Colonic mucosa (tissue), 4 donors: ENCODE measurements around the gene AFTPH. TPM values are rescaled to one million over a fixed set of nuclear protein-coding genes. Genes with fewer than 3 reads are reported as not detected.

Experiments
- DNase-seq: peaks from one replicate; pipeline ENCODE4 v3.0.0-alpha.2; 2020
- H3K27ac ChIP-seq: fragments of 200-600 bp; one replicate; pipeline ENCODE4 v1.8.0; 2021
- H3K27me3 ChIP-seq: fragments of 200-600 bp; one replicate; pipeline ENCODE4 v1.8.0; 2021
- H3K36me3 ChIP-seq: fragments of 200-600 bp; one replicate; pipeline ENCODE4 v1.8.0; 2021
- H3K4me1 ChIP-seq: fragments of 200-600 bp; one replicate; pipeline ENCODE4 v1.8.0; 2021; ENCODE audit warnings: mild to moderate bottlenecking
- H3K4me3 ChIP-seq: fragments of 200-600 bp; one replicate; pipeline ENCODE4 v1.8.0; 2021
- H3K9ac ChIP-seq, 2 donors: one replicate each; pipeline ENCODE4 v1.7.0; 2013; ENCODE audit warnings: control low read depth in 2 of 2, low read depth in 2 of 2, low read length in 2 of 2
- H3K9me3 ChIP-seq: fragments of 200-600 bp; one replicate; pipeline ENCODE4 v1.8.0; 2021
- CTCF ChIP-seq: fragments of 200-600 bp; IDR thresholded peaks from one replicate; pipeline ENCODE4 v1.8.0; 2022; ENCODE audit warnings: antibody characterized with exemption, mild to moderate bottlenecking
- intact Hi-C: fragments of 100-400 bp; cut with DNase I; formaldehyde crosslinking; loops from one replicate; pipeline ENCODE4 v1.14.1; 2022
- total RNA-seq, 2 donors: library from RNA; stranded (reverse); fragmentation: NEBNext Ultra II Directional in 1 of 2; extraction: Animal tissue kit (Norgen Biotek cat#: 25700) in 1 of 2; gene quantifications; one replicate each; pipeline ENCODE4 v1.2.1, GENCODE V29; 2021
- donor health status: healthy.
- donor health status: DM: no; HTN: no; CAD: no.
- donor health status: DM: no; HTN: no; CAD: no.

The AFTPH gene
- total RNA-seq, 2 donors from 2014 or later, result 49.4 to 67.3 TPM

GRCh38 chr2:64479259-64480117, 44.6 kb upstream of the AFTPH start:
- no peaks in the 10 kb centered on the region for H3K9me3 ChIP-seq
- no peaks in the 10 kb centered on the region for H3K27me3 ChIP-seq
- H3K4me1 ChIP-seq, result no peaks in the 10 kb centered on the region
- DNase-seq, result no peak
- no peaks in the 10 kb centered on the region for H3K36me3 ChIP-seq
- H3K4me3 ChIP-seq, result no peak overlapping the region
- no peak overlapping the region for H3K27ac ChIP-seq
- intact Hi-C loops, result no loop called here
- no peak for TF ChIP-seq CTCF
- H3K9ac ChIP-seq, result no peak overlapping the region

- intact Hi-C loops, result no loop called here
- H3K9me3 ChIP-seq, result no peaks in the 10 kb centered on the region
- no peak overlapping the region for H3K9ac ChIP-seq
- no peaks in the 10 kb centered on the region for H3K27me3 ChIP-seq
- H3K36me3 ChIP-seq, result no peaks in the 10 kb centered on the region
- DNase-seq, result no peak
- TF ChIP-seq CTCF, result no peak
- no peak overlapping the region for H3K27ac ChIP-seq
- H3K4me1 ChIP-seq, result no peaks in the 10 kb centered on the region
- no peak overlapping the region for H3K4me3 ChIP-seq
These were observed 42.5 kb upstream of the AFTPH start for GRCh38 chr2:64481665-64482064.

GRCh38 chr2:64482243-64482642, 41.9 kb upstream of the AFTPH start:
- no peak for DNase-seq
- Histone ChIP-seq H3K9ac (no peak overlapping the region), H3K4me3 (no peak overlapping the region), H3K27ac (no peak overlapping the region), H3K9me3 (no peaks in the 10 kb centered on the region), H3K4me1 (no peaks in the 10 kb centered on the region), H3K27me3 (no peaks in the 10 kb centered on the region), H3K36me3 (no peaks in the 10 kb centered on the region)
- intact Hi-C loops, result no loop called here
- no peak for TF ChIP-seq CTCF

GRCh38 chr2:64482765-64483504, 41.2 kb upstream of the AFTPH start:
- Histone ChIP-seq H3K4me3 (no peak overlapping the region), H3K9ac (no peak overlapping the region), H3K36me3 (no peaks in the 10 kb centered on the region), H3K4me1 (no peaks in the 10 kb centered on the region), H3K27ac (no peak overlapping the region), H3K27me3 (no peaks in the 10 kb centered on the region), H3K9me3 (no peaks in the 10 kb centered on the region)
- no peak for TF ChIP-seq CTCF
- intact Hi-C loops, result no loop called here
- no peak for DNase-seq

- Histone ChIP-seq H3K9me3 (no peaks in the 10 kb centered on the region), H3K4me3 (no peak overlapping the region), H3K27me3 (no peaks in the 10 kb centered on the region), H3K27ac (no peak overlapping the region), H3K4me1 (no peaks in the 10 kb centered on the region), H3K9ac (no peak overlapping the region), H3K36me3 (no peaks in the 10 kb centered on the region)
- no peak for TF ChIP-seq CTCF
- intact Hi-C loops, result loop anchor here (5.0 kb wide), 1 partner anchor 438 kb away; no protein-coding TSS in a partner anchor
- no peak for DNase-seq
These were observed 38.8 kb upstream of the AFTPH start for GRCh38 chr2:64485331-64485730.
